Measurements from ENCODE around the gene HNF1B.
"Not testable (repeated sequence)": the region's sequence is repeated elsewhere in the genome, so short reads cannot be mapped to it uniquely, and the experiment has no call there.

HNF1B gene, protein sequence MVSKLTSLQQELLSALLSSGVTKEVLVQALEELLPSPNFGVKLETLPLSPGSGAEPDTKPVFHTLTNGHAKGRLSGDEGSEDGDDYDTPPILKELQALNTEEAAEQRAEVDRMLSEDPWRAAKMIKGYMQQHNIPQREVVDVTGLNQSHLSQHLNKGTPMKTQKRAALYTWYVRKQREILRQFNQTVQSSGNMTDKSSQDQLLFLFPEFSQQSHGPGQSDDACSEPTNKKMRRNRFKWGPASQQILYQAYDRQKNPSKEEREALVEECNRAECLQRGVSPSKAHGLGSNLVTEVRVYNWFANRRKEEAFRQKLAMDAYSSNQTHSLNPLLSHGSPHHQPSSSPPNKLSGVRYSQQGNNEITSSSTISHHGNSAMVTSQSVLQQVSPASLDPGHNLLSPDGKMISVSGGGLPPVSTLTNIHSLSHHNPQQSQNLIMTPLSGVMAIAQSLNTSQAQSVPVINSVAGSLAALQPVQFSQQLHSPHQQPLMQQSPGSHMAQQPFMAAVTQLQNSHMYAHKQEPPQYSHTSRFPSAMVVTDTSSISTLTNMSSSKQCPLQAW

DNA sequence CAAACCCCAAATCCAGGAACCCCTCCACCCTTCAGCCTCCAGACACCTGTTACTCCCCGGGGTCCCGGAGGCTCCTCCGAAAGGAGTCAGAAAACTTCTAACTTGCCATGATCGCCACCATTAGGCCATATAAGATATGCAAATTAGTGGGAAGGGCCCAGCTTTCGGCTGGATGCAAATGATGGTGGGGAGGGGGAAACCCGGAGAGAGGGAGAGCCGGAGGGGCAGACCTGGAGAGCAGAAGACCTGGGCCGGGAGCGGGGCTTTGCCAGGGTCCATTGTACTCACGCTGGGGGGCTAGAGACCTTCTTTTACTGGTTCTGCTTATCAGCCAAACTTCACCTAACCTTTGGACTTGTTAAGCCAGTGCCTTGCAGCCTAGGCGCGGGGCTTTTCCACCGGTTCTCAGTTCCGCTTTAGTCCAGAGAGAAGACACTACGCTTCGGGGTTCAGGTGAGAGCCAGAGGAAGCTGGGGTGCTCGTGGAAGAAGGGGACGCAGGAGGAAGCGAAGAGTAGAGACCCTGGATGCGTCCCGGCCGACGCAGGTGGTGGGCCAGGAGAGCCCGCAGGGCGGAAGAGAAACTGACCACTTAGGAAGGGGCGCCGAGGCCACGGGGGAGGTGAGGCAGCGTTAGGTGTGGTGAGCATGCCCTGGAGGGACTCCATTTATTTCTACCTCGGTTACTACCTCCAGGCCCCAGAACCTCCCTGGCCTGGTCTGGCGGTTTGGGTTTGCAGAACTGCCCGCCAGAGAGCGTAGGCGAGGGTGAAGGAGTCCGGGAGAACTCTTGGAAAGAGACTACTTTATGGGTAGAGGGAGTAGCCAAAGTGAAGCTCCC is at the start of gene HNF1B:
Gene HNF1B (minus strand): TSS at position 99 of the 840 bp plus-strand sequence. CDS start 175 bp downstream, outside the sequence.
- no peak for DNase-seq

GRCh38 chr17:37792787-37793186 is 47.9 kb upstream of the HNF1B start:
- no peak for DNase-seq

DNA sequence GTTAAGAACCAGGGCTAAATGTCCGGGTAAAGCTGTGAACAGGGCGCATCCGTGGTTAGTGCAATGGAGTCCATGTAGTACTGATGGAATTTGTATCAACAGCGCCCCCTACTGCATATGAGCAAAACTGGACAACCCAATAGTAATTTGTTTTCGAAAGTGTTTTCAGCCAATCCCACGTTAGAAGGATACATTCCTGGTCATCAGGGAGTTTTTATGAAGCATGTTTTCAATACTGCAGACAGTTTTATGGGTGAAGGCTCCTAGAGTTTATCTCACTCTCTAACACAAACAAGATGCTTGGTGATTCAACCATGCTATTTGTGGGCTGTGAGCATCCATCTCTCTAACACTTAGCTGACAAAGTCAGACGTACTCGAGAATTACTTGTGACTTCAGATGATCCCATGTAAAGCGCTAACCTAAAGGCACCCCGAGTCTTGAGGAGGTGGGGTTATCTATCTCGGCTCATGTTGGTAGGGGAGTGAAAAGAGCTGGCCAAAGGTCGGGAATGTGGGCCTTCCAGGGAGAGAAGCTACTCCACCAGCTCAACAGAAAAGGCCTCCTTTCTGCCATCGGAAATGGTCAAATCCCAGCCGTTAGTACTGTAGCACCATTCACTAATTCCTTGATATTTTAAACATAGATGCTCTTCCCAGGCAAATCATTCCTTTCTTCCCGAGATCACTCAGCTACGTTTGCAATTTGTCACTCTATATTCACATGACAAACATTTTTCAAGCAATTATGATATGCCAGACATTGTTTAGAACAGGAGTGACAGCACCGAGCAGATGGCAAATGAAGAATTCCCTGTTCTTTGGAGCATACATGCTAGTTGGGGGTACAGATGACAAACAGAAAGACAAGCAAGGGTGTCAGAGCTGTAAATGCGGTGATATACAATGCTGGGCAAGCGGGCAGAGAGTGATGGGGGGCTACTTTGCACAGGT is 46.9 kb upstream of the HNF1B start:
- no peak for DNase-seq

DNA sequence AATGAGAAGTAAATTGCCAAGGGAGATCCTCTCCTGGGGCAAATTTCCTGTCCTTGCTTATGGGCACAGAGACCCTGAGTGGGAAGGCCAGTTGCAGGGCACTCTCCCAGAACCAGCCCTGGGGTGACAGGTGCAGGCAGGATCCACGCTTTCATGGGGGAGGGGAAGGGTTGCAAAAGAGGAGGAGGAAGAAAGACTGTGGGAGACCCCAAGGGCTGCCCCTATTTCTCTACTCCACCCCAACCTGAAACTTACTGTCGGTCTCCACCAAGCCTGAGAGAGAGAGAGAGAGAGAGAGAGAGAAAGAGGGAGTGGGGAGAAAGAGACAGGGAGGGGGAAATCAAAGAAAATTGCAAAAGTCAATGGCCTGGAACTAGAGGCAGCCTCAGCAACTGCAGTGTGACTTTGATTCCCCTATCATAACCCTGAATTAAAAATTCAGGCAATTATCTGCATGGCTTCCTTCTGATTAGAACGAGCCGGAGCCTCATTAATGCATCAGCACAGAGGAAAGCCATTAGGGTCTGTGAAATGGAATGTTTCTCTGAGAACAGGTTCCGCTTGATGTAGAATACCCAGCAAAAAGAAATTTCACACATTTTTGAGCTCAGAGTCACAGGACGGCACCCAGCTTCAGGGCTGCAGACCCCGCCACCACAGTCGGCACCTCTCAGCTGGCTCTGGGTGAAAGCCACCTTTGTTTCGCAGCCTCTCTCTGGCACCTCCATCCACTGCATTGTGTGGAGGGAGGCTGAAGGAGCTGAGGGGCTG is 45.1 kb upstream of the HNF1B start:
- DNase-seq: no peak

GRCh38 chr17:37789021-37789565 is 44.2 kb upstream of the HNF1B start:
- no peak for DNase-seq

DNA sequence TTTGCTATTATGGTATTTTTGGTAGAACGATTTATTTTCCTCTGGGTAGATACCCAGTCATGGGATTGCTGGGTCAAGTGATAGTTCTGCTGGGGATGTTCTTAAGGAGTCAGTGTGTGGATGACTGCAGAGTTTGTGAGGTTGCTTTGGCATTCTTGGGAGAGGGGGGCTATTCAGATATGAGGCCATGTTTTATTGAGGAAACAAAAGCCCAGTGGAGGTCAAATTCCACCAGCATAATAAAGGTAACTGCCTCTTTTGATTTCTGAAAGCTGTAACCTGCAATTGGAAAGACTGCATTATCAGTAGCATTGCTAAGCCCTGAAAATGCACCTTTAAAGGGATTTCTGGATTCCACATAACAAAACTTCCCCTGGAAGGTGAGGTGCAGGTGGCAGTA is 43.7 kb upstream of the HNF1B start:
- DNase-seq: no peak

DNA sequence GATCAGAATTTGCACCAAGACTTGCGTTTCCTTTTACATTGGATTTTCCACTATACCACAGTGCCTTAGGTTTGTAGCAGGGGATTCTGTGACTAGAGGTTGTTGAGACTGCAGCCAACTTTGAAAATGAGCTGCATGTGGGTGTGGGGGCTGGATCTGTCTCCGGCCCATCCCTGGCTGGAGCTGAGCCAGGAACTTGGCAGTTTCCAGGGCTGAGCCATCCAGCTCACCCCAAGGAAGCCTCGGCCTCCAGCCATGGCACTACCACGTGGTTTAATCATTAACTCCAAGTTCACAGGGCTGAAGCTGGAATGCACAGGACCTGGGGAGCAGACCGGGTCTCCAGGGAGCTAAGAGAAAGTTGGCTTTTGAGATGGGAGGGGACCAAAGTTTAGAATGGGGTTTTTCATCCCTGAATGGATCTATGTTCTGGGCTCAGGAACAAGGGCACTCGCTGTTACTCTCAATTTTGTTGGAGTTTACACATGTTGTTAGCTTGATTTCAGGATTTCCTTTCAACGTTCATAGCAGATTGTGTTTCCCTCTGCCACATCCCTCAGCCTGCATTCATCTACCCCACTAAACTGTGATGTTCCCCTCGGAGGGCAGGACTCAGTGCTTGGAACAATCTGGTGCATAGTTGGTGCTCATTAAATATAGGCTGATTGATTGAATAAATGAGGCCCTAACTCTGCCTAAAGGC is 42.3 kb upstream of the HNF1B start:
- DNase-seq: no peak

DNA sequence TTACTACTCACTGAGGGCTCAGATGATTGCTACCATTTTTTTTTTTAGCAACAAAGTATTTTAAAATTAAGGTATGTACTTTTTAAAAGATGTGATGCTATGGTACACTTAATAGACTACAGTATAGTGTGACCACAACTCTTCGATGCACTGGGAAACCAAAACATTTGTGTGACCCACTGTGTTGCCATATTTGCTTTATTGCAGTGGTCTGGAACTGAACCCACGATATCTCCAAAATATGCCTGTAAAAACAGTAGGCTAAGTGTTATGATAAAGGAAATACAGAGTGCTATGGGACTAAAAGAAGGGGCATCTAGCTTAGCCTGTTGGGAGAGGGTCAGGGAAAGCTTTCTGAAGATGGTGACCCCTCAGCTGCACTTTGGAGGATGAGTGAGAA is 41.6 kb upstream of the HNF1B start:
- no peak for DNase-seq

- DNase-seq: not testable (repeated sequence)
Observed at GRCh38 chr17:37782460-37782859, 37.6 kb upstream of the HNF1B start.

GRCh38 chr17:37781451-37781850 is 36.6 kb upstream of the HNF1B start:
- DNase-seq: no peak

DNA sequence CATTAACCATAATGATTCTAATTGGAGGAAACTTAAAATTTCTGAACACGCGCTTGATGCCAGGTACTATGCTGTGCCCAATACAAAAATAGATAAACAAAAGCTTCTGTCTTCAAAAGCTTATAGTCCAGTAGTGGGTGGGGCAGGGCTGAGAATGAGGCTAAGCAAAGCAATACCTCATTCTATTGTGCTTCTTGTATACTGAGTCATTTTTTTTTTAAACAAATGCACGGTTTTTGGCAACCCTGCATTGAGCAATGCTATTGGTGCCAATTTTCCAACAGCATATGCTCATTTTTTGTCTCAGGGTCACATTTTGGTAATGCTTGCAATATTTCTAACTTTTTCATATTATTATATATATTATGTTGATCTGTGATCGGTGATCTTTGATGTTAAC is 34.7 kb upstream of the HNF1B start:
- no peak for DNase-seq

- DNase-seq: no peak
Observed at GRCh38 chr17:37774504-37774903, 29.6 kb upstream of the HNF1B start.

DNA sequence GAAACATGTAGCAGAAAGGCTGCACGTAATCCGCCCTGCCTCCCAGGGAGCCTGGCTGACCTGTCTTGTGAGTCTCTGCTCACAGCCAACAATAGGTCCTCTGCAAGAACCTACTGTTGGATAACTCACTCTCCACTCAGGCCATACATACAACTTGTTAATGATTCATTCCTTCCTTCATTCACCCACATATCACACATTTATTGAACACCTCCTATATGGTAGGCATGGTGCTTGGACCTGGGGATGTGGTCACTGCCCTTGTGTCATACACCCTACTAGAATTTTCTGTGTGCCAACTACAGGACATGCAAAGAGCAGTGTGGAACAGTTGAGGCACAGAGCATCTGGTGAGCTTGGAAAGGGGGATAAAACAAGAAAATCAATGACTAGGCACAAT is 28.1 kb upstream of the HNF1B start:
- DNase-seq: no peak

- peak; percentile 29 for DNase-seq
Observed at GRCh38 chr17:37770631-37771518, 26.0 kb upstream of the HNF1B start.

GRCh38 chr17:37769050-37769449 is 24.2 kb upstream of the HNF1B start:
- DNase-seq: no peak

- DNase-seq: no peak
Observed at GRCh38 chr17:37768438-37768837, 23.6 kb upstream of the HNF1B start.

GRCh38 chr17:37766971-37767370 is 22.1 kb upstream of the HNF1B start:
- no peak for DNase-seq

DNA sequence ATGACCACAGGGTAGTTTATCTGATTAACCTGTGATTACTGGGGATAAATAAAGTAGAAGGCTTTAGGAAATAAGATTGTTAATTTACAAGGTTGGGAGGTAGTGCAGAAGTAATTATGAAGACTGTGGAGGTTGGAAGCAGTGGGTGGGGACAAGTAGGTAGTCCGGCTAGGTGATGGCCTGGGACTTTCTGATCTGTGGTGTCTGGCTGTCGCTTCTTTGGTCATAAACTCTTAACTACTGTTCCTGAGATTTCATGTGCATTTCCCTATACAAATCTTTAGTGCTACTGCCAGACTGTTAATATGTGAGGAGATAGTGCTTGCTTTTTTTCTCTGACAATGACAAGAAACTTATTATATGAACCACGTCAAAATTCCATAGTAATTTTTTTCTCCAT is 19.5 kb upstream of the HNF1B start:
- no peak for DNase-seq

GRCh38 chr17:37762666-37763065 is 17.8 kb upstream of the HNF1B start:
- no peak for DNase-seq

DNA sequence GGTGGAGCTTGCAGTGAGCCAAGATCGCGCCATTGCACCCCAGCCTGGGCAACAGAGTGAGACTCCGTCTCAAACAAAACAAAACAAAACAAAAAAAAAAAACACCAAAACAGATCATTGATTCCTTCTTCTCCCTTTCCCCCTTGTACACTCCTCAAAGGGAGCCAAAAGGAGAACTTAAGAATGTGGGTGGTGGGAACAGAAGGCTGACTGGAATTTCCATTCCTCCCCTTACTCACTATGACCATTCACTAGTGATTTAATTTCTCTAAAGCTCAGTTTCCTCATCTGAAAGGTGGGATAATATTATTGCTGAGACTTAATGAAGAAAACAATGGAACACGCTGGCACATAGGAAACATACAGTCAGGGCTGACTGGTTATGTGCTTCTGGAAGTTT is 17.1 kb upstream of the HNF1B start:
- no peak for DNase-seq
